Motor neuron (in vitro differentiated cells): ENCODE measurements around the gene PPFIA1. TPM values are rescaled to one million over a fixed set of nuclear protein-coding genes. Genes with fewer than 3 reads are reported as not detected.
A peak's percentile ranks its signal among the peaks of the same experiment; 100 is the strongest.

Experiments
- ATAC-seq, 8 experiments: fragments of 200-7000 bp; cut with Tn5 transposase; replicated peaks in 6 of 8; 2 replicates each; pipeline ENCODE4 v1.8.0; 2021; ENCODE audit warnings: mild to moderate bottlenecking in 8 of 8, moderate library complexity in 8 of 8
- H3K27ac ChIP-seq, 2 donors: fragments of 250-450 bp; sonication (Bioruptor Pico); 2 replicates each; pipeline ENCODE4 v1.9.0; 2021; ENCODE audit warnings: antibody characterized with exemption in 2 of 2, mild to moderate bottlenecking in 2 of 2, moderate library complexity in 1 of 2
- H3K4me1 ChIP-seq, 2 donors: fragments of 250-450 bp; sonication (Bioruptor Pico); replicated peaks in 1 of 2; 2 replicates each; pipeline ENCODE4 v1.6.1; 2021; ENCODE audit warnings: antibody characterized with exemption in 2 of 2, mild to moderate bottlenecking in 2 of 2, moderate library complexity in 1 of 2
- H3K4me3 ChIP-seq, 5 donors: fragments of 250-450 bp; sonication (Bioruptor Pico); 2 replicates each; pipeline ENCODE4 v1.9.0; 2021; ENCODE audit warnings: antibody characterized with exemption in 5 of 5, mild to moderate bottlenecking in 5 of 5, moderate library complexity in 4 of 5
- WGBS, 10 experiments: fragments of 450-650 bp; shearing (Covaris generic); methylation state at CpG; one replicate each; pipeline ENCODE4 v1.0.0; 2022; 5-methylcytosine and 5-hydroxymethylcytosine counted together
- in situ Hi-C, 9 experiments: fragments of 400-800 bp; cut with MboI; loops; one replicate each; pipeline ENCODE4 v1.15.0; 2021; ENCODE audit warnings: low sequenced_read_pairs in 9 of 9, low pct_unique_long_range_greater_than_20kb in 2 of 9; ENCODE audit not compliant: unreplicated experiment in 9 of 9
- total RNA-seq, 8 experiments: library from RNA; unstranded; fragments of 300-600 nt; gene quantifications; 2 replicates each; pipeline versions ENCODE4 v1.2.3 to v1.2.4, GENCODE V29; 2022

Gene PPFIA1
- total RNA-seq, 8 experiments from 2014 or later, result 21.6 to 135 (median 39.0) TPM

DNA sequence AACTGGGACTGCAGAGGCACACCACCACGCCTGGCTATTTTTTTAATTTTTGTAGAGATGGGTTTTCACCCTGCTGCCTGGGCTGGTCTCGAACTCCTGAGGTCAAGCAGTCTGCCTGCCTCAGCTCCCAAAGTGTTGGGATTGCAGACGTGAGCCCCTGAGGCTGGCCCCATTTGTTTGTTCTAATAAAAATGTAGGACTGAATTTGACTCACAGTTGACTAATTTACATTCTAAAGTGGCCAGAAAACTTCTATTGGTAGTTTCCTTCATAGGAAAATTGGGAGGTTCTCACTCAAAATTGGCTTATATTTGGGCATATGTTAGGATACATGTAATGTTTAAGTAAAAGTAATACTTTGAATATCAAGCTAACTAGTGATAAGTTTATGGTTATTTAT lies 35.0 kb downstream of the PPFIA1 start:
- WGBS, 10 experiments, result 0 to 80% (median 62%) methylated on average over 1 to 2 of the region's 3 CpGs; no CpG with 5 or more reads in 7 of the 10 experiments

DNA sequence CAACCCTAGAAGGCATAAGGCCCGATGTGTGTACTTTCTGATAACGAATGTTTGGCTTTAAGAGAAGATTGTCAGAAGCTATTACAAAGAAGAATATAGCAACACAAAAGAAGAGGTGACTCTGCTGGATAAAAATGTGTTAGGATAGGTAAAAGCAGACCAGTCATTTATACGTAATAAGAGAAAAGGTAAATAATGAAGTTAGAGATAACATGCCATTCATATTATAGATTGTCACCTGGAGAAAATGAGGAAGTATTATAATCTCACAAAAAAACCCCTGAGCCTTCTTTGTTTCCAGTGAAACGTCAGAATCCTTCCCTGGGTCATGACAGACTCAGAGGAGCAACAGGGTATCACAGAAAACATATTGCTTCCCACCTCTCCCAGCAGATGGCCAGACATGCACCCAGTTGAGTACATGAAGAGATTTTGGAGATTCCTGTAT lies 36.1 kb downstream of the PPFIA1 start:
- Histone ChIP-seq H3K4me1 (no peaks in the 10 kb centered on the region), H3K27ac (no peak overlapping the region), H3K4me3 (no peak overlapping the region)
- in situ Hi-C loops, result no loop called here
- 82 to 100% (median 90%) methylated on average over 2 to 4 of the region's 4 CpGs; no CpG with 5 or more reads in 1 of the 10 experiments for WGBS, 10 experiments
- ATAC-seq, result peak in 1 of 8 experiments; percentile 25

More for the DNA sequence above, 35.0 kb downstream of the PPFIA1 start:
- in situ Hi-C loops, result no loop called here
- Histone ChIP-seq H3K27ac (no peak overlapping the region), H3K4me3 (no peak overlapping the region), H3K4me1 (no peaks in the 10 kb centered on the region)
- peak in 1 of 8 experiments; percentile 22 for ATAC-seq

DNA sequence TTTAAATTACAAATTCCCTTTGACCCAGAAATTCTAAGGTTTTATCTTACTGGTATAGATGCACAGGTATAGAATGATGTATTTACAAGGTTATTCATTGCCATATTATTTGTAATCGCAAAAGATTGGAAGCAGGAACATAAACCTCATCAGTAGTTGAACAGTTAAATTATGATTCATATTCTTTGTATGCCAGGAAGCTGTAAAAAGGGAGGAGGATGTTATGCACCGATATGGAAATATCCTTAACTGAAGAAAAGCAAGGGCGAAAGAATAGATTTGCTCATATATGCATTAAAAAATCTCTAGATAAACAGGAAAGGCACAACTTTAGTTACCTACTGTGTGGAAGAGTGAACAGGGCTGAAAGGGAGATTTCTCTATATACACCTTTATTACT lies 36.7 kb downstream of the PPFIA1 start:
- Histone ChIP-seq H3K4me3 (no peak overlapping the region), H3K27ac (no peak overlapping the region), H3K4me1 (no peaks in the 10 kb centered on the region)
- in situ Hi-C loops, result no loop called here
- WGBS, 10 experiments, result 10 to 100% (median 92%) methylated on average over 2 to 3 of the region's 3 CpGs
- ATAC-seq, result peak in 3 of 8 experiments; percentile 44 to 59 (median 49)

DNA sequence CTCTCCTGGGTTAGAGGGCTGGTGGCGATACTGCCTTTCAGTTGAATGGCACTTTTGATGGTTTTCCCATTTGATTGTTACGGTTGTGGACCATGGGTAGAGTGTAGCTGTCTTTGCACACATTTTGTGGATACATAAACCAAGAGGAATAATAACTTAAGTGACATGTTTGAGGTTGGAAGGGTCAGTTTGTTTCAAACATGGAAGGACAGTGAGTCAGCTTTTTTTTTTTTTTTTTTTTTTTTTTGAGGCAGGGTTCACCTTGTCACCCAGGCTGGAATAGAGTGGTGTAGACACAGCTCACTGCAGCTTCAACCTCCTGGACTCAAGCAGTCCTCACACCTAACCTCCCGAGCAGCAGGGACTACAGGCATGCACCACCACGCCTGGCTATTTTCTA lies 41.1 kb downstream of the PPFIA1 start:
- in situ Hi-C loops, result no loop called here
- WGBS, 10 experiments, result 60 to 100% (median 97%) methylated on average over 1 to 4 of the region's 4 CpGs; no CpG with 5 or more reads in 3 of the 10 experiments
- Histone ChIP-seq H3K4me1 (no peaks in the 10 kb centered on the region), H3K4me3 (no peak overlapping the region), H3K27ac (no peak overlapping the region)
- no peak for ATAC-seq

DNA sequence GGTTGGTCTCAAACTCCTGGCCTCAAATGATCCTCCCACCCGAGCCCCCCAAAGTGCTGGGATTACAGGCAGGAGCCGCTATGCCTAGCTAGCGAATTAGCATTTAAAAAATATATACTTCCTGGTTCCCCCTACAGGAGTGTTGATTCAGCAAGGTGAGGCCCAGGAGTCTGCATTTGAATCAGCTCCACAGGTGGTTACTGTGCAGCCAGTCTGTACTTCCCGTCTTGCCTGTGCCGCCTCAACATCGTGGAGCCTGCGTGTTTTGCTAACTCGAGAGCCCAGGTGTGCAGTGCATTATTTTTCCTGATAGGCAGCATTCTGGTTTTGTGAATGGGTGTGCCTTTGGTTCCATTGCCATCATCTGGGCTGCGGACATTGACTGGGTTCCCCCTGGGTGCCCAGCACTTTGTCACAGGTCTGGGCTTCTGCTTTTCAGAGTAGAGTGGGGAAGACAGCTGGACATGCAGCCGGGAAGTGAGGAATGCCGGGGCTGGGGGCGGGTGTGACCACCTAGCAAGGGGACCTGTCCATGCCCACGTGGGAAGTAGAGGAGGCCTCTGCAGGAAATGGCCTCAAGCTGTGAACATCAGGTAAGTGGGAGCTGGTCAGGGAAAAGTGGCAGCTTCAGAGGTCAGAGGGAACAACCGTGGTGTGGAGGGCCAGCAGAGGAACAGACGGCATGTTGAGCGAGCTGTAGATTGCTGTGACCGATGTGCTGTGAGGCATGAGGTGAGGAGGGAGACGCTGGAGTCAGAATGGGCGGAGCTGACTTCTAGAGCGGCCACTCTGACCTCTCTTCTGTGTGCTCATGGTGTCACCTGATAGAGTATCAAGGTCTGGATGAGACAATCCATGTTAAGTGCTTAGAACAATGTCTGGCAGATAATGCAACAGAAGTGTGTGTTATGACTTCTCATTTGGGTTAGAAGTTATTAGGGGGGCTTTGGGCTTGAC lies 42.2 kb downstream of the PPFIA1 start:
- no peak overlapping the region for H3K4me3 ChIP-seq
- no peaks in the 10 kb centered on the region for H3K4me1 ChIP-seq
- peak in 5 of 8 experiments; percentile 32 to 93 (median 49) for ATAC-seq
- peak overlapping the region in 1 of 2 donors; percentile 33 for H3K27ac ChIP-seq
- in situ Hi-C loops, result no loop called here
- WGBS, 10 experiments, result 72 to 100% (median 92%) methylated on average over 1 to 15 of the region's 20 CpGs; no CpG with 5 or more reads in 1 of the 10 experiments

DNA sequence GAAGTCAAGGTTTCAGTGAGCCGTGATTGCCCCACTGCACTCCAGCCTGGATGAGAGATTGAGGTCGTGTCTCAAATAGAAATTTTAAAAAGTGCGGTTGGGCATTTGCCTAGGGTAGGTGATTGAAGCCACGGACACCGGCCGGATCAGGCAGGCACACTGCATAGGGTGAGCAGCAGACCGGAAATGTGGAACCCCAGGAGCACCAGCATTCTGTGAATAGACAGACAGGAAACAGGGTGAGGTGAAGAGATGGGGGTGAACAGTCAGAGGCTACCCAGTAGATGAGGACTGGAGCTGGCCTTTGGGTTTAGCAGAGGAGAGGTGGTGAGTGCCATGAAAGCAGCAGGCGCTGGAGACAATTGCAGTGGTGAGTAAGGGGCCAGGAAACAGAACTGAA lies 43.5 kb downstream of the PPFIA1 start:
- no peak for ATAC-seq
- no peak overlapping the region for H3K27ac ChIP-seq
- no peak overlapping the region for H3K4me3 ChIP-seq
- in situ Hi-C loops, result no loop called here
- no peaks in the 10 kb centered on the region for H3K4me1 ChIP-seq
- WGBS, 10 experiments, result 69 to 100% (median 87%) methylated on average over 1 to 6 of the region's 8 CpGs; no CpG with 5 or more reads in 2 of the 10 experiments

DNA sequence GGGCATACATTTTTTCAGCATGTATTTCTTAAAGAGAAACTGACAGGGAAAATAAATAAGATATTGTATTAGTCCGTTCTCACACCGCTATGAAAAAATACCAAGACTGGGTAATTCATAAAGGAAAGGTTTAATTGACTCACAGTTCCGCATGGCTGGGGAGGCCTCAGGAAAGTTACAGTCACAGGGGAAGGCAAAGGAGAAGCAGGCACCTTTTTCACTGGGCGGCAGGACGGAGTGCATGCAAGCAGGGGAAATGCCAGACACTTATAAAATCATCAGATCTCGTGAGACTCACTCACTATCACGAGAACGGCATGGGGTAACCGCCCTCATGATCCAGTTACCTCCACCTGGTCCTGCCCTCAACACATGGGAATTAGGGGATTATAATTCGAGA lies 44.2 kb downstream of the PPFIA1 start:
- no peak for ATAC-seq
- Histone ChIP-seq H3K4me3 (no peak overlapping the region), H3K4me1 (no peaks in the 10 kb centered on the region), H3K27ac (no peak overlapping the region)
- 89 to 100% (median 94%) methylated on average over 2 to 9 of the region's 10 CpGs; no CpG with 5 or more reads in 1 of the 10 experiments for WGBS, 10 experiments
- in situ Hi-C loops, result no loop called here

DNA sequence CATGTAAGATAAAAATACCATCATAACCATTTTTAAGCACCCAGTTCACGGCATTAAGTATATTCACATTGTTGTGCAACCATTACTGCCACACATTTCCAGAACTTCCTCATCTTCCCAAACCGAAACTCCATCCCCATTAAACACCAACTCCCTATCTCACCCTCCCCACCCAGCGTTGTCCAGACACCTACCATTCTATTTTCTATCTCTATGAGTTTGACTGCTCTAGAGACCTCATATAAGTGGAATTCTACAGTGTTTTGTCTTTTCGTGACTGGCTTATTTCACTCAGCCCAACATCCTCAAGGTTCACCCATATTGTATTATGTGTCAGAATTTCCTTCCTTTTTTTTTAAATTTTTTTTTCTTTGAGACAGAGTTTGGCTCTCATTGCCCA lies 45.2 kb downstream of the PPFIA1 start:
- Histone ChIP-seq H3K27ac (no peak overlapping the region), H3K4me1 (no peaks in the 10 kb centered on the region), H3K4me3 (no peak overlapping the region)
- in situ Hi-C loops, result no loop called here
- WGBS, 10 experiments, result 89 to 100% (median 100%) methylated on average over 1 to 4 of the region's 4 CpGs
- ATAC-seq, result no peak

DNA sequence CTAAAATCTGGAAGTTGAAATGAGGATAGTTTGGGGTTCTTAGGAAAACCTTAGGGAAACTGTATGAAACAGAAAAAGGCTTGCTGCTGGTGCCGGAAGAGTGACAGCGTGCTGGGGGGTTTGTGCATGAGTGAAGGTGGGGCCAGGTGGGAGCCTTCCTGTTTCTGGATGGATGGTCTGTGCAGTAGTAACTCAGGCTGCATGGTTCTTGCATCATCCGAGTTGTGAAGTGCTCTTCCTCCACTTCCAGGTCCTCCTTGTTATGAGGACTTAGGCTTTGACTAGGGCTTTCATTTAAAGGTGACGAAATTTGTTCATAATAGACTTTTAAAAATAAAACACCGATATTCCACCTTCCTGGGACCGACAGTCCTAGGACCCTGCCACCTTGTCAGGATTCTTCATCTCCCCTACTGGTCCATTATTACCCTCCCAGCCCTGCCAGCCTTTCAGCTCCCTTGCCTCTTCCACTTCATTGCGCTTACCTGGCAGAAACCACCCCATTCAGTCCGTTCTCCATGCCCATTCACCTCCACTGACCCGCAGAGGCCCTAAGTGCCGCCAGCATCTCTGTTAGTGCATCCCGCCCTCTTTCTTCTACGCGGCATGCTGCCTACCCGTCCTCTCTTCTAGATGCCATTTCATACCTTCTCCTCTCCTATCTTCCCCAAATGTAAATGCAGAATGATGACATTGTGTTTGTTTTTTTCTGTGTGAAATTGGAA lies 47.3 kb downstream of the PPFIA1 start:
- no peak for ATAC-seq
- in situ Hi-C loops, result no loop called here
- 88 to 100% (median 98%) methylated on average over 2 to 13 of the region's 14 CpGs for WGBS, 10 experiments

DNA sequence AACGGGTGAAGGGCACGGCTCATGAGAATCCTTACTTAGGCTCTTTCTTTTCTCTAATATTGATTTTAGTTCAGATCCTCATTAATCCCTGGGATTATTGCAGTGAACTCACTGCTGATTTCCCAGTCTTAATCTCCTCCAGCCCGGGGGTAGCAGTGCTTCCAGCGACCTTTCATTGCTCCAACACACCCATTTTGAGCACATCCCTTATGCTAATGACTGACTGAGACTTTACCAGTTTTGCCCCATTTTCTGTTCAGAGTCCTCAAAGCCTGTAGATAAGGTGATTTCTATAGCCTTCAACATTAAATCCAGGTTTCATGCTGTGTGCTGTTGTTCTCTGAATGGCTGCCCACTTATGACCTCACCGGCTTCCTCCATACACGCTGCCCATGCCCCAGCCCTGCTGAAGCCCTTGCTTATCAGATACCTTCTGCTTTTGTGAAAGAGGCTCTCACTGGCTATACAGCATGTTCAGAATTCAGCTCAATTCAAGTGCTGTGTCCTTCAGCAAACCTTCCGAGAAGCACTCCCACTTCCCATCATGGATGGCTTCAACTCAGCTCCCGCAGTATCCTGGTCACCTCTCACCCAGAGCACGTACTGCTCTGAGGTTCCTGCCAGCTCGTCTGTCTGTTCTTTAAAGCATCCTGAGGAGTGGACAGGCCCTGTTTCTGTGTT lies 49.0 kb downstream of the PPFIA1 start:
- Histone ChIP-seq H3K4me1 (peaks cover 10 to 11% of the 10 kb centered on the region in 2 donors), H3K27ac (no peak overlapping the region), H3K4me3 (no peak overlapping the region)
- 58 to 100% (median 91%) methylated on average over 1 to 9 of the region's 10 CpGs; no CpG with 5 or more reads in 3 of the 10 experiments for WGBS, 10 experiments
- peak in 2 of 8 experiments; percentile 55 to 59 for ATAC-seq
- in situ Hi-C loops, result no loop called here

More for the DNA sequence above, 47.3 kb downstream of the PPFIA1 start:
- Histone ChIP-seq H3K4me1 (no peaks in the 10 kb centered on the region), H3K4me3 (no peak overlapping the region), H3K27ac (no peak overlapping the region)

DNA sequence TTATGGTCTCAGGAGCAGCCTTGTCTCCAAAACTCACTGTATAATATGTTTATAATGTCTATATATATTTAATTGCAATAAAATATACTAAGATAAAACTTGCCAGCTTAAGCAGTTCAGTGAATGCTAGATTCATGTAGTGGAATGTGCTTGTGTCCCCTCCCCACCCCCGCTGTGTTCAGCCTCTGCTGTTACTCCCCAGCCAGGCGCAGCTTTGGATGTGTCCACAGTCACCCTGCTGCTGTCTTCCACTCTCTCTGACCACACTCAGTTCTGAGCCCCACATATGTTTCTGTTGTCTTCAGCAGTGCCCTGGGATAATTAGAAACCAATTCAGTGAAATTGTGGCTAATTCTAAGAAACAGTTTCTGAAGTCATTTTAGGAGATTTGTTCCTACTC lies 52.2 kb downstream of the PPFIA1 start:
- Histone ChIP-seq H3K27ac (no peak overlapping the region), H3K4me1 (peaks cover 10 to 11% of the 10 kb centered on the region in 2 donors), H3K4me3 (no peak overlapping the region)
- ATAC-seq, result no peak
- 79 to 82% (median 82%) methylated on average over 2 of the region's 2 CpGs; no CpG with 5 or more reads in 7 of the 10 experiments for WGBS, 10 experiments
- in situ Hi-C loops, result no loop called here

DNA sequence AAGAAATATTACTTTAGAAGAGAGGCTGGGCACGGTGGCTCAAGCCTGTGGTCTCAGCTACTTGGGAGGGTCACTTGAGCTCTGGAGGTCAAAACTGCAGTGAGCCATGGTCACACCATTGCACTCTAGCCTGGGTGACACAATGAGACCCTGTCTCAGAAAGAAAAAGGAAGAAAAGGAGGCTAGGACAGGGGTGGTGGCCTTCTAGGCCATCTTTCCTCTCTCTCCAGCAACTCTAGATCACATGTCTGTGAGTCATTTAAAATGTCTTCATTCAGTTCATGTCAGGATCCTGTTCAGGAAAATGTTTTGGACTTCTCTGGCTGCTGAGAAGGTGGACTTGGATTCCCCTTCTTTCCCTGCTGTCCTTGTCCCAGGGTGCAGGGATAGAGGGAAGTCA lies 53.3 kb downstream of the PPFIA1 start:
- WGBS, 10 experiments, result 20 to 100% (median 60%) methylated on average over 1 of the region's 1 CpG; no CpG with 5 or more reads in 6 of the 10 experiments
- peak overlapping the region in 1 of 2 donors; percentile 19 for H3K27ac ChIP-seq
- in situ Hi-C loops, result no loop called here

More for the DNA sequence above, 53.3 kb downstream of the PPFIA1 start:
- Histone ChIP-seq H3K4me3 (no peak overlapping the region), H3K4me1 (peaks cover 10 to 11% of the 10 kb centered on the region in 2 donors)
- peak in 7 of 8 experiments; percentile 20 to 77 (median 57) for ATAC-seq
